HG02610 (cell line): Measurements from ENCODE around the gene MS4A15.

Source experiments
- ATAC-seq: cut with Tn5 transposase; IDR thresholded peaks from one replicate; pipeline ENCODE4 v1.9.1; 2021; ENCODE audit warnings: mild to moderate bottlenecking, moderate library complexity; ENCODE audit not compliant: unreplicated experiment

Gene MS4A15

DNA sequence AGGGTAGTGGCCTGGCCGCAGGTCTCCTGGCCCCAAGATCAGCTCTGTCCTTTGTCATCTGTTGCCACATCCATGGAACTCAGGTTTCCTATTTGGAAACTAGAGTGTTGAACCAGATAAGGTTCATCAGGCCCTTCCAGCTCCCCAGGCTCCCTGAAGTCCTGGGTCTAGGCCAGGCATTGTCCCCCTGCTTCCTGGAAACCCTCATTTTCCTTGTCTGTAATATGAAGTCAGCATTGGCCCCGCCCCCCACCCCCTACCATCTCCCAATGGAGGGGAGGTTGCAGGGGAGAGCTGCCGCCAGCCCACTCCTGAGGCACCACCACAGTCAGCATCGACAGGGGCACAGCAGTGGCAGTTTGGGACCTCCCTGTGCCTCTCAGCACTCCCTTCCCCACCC is 19.5 kb downstream of the MS4A15 start:
- no peak for ATAC-seq

DNA sequence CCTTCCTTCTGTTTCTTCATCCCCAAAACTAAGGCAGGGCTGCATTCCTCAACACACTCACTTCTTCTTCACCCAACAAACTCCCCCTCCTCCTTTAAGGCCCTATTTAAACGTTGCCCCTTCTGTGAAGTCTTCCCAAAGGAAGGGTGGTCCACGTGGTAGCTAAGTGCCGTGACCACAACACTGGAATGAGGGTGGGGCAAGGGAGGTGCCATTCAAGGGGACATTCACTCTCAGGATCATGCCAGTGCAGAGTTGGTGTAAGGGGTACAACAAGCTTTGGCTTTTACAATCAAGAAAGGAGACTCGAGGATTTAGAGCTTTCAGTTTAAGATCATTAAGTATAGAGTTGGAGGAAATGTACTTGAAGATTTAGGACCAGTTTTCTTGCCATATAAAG is 20.4 kb downstream of the MS4A15 start:
- ATAC-seq: no peak

DNA sequence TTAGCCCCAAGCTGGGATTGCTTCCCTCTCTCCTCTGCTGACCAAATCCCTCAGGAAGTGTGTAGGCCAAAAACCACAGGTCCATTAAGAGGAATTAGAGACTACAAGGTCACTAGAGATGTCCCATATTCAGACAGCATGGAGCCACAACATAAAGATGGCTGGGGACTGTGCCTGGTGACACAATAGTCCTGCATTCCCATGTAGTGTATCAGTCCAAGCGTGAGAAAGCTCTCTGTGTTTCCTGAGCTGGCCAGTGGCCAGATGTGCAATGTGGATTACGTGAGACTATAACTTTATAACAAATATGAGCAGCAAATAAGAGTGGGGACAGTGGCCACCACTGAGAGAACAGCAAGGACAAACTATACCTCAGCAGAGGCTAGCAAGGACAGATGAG is 20.9 kb downstream of the MS4A15 start:
- ATAC-seq: no peak

DNA sequence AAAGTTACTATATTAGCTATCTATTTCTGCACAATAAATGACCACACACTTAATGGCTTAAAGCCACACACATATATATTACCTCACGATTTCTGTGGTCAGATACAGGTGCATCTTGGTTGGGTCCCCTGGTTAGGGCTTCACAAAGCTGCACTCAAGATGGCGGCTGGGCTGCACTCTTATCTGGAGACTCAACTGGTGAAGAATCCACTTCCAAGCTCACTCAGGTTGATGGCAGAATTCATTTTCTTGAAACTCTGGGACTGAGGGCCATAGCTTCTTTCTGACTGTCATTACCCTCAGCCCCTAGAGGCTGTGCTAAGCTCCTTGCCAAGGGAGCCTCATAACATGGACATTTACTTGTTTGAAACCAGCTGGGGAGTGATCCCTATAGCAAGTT is 23.4 kb downstream of the MS4A15 start:
- no peak for ATAC-seq

DNA sequence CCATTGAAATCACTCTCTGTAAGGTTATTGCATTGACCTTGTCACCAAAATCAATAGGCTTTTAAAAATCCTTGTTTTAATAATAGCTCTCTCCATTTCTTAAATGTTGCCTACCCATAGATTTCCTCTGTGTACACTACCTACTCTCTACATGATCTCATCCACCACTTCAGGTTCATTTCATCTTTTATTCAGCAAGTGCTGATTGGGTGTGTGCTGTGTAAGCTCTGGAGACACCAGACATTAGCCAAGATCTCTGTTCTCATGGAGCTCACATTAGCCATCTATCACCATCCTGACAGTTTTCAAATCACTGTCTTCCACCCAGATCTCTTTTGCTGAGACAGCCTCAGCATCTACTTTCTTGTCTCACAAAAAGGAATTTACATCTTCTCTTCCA is 24.1 kb downstream of the MS4A15 start:
- no peak for ATAC-seq

DNA sequence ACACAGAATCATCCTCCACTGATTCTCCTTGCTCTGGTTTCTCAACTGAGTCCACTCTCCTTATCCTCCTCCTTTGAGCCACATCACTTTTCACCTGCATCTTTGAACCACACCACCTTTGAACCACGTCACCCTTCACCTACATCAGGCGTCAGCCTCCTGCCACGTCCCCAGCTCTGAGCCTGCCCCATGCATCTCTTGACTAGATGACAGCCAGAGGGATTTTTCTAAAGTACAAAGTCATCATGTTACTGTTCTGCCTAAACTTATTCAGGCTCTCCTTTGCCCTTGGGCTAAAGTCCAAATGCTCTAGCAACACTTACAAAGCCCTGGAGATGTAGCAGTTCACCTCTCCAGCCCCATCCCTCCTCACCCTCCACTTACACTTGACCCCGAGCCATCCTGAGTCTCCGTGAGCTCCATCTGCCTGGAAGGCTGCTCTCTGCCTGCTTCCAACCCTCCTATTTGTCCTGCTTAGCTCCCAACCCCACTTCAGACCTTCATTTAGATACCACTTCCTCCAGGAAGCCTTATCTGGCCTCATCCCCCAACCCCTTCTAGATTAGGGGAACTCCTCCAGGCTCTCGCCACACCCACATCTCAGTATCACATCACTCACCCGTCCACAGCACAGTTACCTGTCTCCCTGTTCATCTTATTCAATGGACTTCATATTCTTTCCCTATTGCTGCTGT is 24.8 kb downstream of the MS4A15 start:
- no peak for ATAC-seq

DNA sequence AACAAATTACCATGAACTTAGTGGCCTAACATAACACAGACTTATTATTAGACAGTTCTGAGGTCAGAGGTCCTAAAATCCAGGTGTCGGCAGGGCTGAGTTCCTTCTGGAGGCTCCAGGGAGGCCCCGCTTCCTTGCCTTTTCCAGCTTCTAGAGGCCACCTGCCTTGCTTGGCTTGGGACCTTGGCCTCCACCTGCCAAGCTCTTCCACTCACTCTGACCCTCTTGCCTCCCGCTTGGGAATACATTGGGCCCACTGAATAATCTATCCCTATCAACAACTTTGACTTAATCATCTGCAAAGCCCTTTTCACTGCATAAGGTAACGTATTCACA is 25.3 kb downstream of the MS4A15 start:
- ATAC-seq: no peak

DNA sequence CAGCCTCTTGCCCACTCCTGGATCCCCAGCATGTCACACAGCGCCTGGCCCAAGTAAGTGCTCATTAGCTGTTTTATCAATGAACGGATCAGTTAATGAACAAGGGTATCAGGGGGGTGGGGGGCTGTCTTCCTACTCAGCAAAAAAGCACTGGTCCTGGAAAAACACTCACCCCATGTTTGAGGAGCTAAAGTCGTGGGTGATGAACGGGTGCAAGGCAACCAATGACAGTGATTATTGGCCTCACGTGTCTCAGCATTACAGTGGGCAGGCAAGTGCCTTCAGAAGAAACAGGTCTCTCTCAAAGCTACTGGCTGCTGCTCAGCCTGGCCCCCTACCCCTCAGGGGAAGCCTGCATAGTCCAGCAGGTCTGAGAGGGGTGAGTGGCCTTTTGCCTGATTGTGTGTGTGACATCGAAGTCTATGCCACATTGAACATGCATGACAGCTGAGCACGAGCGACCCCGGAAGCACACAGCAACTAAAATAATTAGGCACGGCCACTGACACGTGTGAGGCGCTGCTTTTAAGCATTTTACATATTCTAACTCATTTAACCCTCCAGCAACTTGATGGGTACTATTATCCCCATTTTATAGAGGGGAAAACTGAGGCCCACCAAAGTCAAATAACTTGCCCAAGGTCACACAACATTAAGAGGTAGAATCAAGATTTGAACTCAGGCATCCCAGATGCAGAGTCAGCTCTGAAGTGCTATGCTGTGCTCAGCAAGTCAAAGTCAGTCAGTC is 25.9 kb downstream of the MS4A15 start:
- ATAC-seq: no peak

DNA sequence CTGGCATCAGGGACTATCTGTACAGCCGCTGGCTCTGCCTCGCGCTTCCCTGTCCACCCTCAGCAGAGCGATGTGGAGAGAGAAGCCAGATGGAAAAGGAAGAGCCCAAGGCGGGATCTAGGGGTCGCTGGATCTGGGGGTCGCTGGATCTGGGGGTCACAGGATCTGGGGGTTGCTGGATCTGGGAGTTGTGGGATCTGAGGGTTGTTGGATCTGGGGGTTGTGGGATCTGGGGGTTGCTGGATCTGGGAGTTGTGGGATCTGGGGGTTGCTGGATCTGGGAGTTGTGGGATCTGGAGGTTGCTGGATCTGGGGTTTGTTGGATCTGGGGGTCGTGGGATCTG is 26.4 kb downstream of the MS4A15 start:
- ATAC-seq: no peak

DNA sequence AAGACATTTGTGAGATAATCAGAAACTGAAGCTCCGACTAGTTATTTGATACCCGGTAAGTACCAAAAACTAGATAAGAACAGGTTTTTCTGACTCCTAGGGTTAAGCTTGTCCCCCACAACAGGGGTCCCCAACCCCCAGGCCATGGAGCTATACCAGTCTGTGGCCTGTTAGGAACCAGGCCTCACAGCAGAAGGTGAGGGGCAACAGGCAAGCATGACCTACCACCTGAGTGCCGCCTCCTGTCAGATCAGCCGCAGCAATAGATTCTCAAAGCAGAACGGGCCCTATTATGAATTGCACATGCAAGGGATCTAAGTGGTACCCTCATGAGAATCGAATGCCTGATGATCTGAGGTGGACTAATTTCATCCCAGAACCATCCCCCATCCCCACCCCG is 27.2 kb downstream of the MS4A15 start:
- ATAC-seq: no peak

DNA sequence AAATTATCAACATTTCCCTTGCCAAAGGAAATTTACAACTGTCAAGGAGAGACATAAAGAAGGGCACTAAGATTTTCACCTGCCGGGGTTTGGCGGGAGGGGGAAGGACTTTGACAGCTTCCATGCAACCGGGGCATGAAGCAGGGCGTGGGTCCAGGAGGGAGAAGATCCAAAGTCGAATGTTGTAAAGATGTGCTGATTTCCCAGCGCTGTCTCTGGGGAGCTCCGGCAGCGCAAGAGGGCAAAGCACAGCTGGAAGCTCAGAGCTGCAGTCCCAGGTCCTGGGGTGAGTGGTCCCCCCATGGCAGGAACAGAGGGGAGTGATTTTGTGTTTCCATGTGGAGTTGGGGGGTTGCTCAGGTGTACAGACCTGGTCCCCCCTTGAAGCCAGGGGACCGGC is 28.5 kb downstream of the MS4A15 start, which contains the start of gene MS4A10:
Gene MS4A10, plus strand, starts transcription at position 198 of the 400 bp plus-strand sequence. CDS start 5,003 bp downstream, outside the sequence.
- no peak for ATAC-seq

DNA sequence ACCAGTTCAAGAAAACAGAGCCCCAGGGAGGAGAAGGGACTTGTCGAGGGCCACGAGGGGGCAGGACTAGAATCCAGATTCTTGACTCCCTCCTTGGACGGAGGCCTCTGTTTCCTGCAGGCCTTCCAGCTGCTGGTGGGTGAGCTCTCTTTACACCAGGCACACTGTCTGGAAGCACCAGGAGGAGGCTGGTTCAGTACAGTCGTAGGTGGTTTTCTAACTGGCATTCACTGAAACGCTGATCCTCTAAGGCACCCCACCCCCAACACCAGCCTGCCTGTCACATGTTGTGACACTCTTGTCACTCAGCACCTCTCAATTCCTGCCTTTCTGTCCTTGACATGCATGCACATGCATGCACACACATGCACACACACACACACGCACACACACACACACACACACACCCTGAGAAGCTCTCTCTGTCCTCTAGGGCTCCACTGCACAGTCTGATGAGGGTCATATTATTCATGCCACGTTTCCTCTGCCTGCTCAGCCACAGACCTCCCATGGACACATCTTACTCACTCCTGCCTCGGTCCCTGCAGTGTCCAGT is 29.2 kb downstream of the MS4A15 start:
- no peak for ATAC-seq

DNA sequence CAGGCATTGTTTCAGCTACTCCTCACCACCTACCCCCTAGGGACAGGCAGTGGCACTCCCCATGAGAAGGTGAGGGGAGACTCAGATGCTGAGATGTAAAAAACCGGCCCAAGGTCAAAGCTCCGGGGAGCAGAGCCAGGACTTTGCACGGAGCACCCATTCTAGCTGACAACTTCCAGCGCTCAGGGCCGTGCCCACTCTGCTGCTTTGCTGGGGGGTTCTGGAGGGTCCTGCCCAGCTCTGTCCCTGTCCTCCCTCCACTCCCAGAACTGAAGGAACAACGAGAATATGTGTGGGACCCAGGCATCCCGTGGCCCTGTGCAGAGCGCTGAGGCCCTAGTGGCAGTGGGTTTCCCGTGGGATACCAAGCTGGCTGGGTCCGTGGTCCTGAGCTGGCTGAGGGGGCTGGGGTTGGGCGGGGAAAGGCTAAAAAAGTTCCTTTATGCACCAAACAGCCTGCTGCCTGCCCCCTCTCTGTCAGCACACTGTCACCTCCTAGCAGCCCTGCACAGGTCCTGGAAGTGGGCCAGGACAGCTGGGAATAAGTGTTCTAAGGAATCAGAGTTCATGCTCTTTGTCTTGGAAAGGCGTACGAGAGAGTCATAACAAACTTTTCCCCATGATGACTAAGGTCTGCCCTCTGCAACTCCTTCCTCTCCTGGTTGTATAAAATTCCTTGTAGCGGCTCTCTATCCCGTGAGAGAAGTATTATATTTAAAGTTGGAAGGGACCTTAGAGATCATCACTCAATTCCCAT is 30.3 kb downstream of the MS4A15 start:
- no peak for ATAC-seq

DNA sequence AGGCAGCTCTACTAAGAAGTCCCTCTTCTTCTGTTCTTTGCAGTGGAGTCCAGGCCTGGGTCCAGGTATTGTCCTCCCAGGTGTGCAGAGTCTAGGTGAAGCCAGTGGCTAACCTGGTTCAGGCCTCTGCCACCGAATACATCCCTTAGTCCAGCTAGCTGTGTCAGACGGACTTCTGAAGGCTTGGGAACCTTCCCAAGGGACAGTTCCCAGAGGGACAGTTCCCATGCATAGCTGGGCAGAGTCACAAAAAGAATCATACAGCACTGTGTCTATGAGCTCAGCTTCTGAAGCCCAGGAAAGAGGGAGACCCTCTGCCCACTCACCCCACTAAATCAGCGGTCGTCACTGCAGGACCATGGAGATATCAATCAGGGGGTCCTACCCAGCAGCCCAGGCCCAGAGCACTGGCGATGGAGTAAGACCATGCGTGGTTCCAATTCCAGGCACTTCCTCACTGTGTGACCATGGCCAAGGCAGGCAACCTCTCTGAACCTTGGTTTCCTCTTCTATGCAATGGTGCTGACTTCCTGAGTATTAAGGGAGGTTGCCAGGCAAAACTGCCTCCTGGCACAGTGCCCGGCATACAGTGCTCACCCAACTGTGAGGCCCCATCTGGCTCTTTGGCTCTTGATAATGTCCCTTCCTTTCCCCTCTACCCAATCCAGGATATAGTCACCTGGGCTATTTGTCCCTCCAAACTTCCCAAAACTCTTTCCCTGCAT is 31.9 kb downstream of the MS4A15 start:
- no peak for ATAC-seq

DNA sequence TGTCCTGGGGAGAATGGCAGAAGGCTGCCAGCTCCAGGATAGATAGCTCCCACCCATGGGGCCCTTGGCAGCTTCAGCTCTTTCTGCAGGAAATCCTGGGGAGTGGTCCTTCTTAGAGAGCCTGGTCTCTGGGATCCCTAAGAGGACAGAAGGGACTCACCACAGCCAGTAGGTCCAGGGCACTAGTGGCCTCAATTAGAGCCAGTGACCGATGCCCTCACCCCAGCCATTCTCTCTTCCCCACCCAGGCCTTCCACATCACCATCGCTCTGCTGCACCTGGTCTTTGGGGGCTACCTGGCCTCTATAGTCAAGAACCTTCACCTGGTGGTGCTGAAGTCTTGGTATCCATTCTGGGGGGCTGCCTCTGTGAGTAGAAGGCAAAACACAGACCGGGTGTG is 34.1 kb downstream of the MS4A15 start:
- ATAC-seq: no peak

DNA sequence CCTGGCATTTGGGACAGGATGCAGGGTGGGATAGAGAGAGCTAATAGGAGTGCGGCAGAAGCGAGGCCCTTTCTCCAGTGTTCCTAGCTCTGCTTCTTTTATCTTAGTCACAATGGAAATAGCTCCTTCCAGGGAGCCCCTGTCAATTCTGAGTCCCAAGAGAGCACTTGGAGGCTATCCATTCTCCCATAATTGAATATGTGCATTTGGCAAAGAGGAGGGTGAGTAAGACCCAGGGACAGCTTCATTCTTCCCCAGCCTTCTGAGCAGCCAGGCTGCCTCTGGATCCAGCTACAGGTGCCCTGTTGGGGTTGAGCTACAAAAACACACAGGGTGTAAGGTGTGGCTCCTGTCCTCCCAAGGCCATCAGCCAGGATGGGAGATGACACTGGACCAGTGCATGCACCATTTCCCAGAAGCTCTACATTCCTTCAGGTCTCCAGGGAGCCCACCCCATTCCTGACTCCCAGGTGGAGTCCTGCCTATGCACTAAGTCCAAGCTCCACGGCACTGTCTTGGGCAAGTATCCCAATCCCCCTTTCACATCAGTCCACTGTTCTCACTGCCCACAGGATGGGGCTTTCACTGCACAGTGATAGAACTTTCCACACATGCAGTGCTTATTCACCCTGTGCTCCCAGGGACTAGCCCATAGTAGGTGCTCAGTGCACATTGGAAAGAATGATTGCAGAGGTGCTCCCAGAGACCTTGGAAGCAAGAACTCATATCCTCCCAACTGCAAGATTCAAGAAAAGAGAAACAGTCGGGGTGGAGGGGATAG is 34.7 kb downstream of the MS4A15 start:
- no peak for ATAC-seq

DNA sequence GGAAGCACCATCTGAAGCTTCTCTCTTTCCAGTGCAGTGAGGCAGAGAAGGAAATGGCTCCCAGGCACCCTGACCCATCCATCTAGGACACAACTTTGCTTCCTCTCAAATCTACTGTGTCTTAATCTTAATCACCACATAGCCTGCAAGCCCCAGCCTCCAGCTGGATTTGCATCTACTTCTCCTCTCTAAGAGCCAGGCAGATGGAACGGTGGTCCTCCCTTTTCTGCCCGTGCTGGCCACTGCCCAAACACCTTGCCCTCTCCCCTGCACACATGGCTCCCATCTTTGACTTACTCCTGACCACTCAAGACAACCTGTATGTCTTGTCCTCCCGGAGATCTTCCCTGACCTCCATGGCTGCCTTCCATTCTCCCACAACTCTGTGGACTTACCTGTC is 35.9 kb downstream of the MS4A15 start:
- no peak for ATAC-seq

DNA sequence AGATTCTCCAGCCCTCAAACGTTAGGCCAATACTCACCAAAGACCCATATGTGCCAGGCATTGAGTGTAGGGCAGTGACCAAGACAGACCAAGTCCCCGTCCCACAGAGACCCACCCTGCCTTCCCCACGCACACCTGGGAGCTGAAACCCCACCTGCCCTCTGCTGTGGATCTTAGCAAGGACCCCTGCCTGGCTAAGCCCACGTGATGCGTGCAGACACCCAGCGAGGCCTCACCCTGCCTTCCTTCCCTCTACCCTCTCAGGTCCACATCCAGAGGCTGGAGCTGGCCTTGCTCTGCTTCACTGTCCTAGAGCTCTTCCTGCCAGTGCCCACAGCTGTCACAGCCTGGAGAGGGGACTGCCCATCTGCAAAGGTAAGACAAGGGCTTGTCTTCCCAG is 38.6 kb downstream of the MS4A15 start:
- no peak for ATAC-seq

DNA sequence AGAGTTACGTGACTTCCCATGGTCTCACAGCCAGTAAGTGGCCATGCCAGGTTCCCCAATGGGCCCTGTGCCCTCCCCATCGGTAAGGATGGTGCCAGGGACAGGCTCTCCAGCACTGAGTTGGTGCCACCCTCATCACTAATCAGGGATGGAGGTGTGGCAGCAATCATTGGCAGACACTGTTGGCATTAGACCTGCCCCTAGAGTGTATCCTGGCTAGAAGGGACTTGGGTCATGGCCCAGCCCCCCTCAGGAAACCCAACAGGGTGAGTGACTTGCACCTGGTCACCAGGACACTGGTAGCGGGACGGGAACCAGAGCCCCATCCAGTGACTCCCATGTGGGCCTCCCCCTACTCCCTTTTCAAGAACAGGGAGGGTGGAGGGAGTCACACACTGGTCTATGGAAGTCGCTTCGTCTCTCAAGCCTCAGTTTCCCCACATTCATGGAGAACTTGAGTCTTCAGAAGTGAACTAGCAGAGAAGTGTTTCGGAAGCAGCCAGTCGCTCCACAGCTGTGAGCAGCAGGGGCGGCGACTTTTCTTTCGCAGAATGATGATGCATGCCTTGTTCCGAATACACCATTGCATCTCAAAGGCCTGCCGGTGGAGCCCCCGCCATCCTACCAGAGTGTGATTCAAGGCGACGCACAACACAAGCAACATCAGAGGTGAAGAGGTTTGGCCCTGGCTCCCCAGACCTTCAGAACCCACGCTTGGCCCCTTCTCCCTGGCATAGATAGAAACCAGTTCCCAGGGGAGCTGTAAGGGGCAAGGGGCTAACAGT is 41.4 kb downstream of the MS4A15 start:
- ATAC-seq: no peak

DNA sequence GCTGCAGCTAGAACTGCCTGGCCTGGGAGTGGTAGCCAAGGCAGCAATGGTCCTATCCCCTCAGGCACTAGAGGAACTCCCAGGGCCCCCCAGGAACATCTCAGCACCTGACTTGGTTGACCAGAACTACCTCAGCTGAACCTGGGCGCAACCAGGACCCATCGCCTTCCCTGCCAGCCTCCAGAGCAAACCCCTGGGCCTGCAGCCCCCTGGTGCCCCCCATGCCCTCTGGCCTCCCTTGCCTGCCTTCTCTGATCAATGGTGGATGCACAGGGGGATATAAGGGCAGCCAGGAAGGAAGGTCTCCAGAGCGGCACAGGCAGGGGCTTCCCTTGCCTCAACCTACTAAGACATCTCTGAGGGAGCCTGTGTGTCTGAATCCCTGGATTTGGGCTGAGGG is 42.0 kb downstream of the MS4A15 start:
- ATAC-seq: no peak
